Cardiac muscle cell (in vitro differentiated cells and primary cell): ENCODE results near the gene SRPRA. TPM values are rescaled to one million over a fixed set of nuclear protein-coding genes. Genes with fewer than 3 reads are reported as not detected.

Source experiments
- DNase-seq, 2 donors: peaks; one replicate each; pipeline versions ENCODE4 v3.0.0 to v3.0.0-alpha.2; 2010 to 2017; ENCODE audit warnings: low read depth in 1 of 2, low spot score in 1 of 2
- H3K27ac ChIP-seq: fragments of 200-600 bp; sonication (generic); 2 replicates; pipeline ENCODE4 v1.5.1; 2016
- H3K27me3 ChIP-seq: fragments of 200-600 bp; sonication (generic); 2 replicates; pipeline ENCODE4 v1.6.0; 2016; ENCODE audit warnings: control low read depth
- H3K36me3 ChIP-seq: fragments of 200-600 bp; sonication (generic); 2 replicates; pipeline ENCODE4 v1.5.1; 2016; ENCODE audit warnings: control low read depth
- H3K4me1 ChIP-seq: fragments of 200-600 bp; sonication (generic); 2 replicates; pipeline ENCODE4 v1.8.1; 2017; ENCODE audit warnings: low read depth, mild to moderate bottlenecking, mixed run types
- H3K4me3 ChIP-seq: fragments of 200-600 bp; sonication (generic); 2 replicates; pipeline ENCODE4 v1.5.1; 2016; ENCODE audit warnings: mild to moderate bottlenecking
- H3K9me3 ChIP-seq: fragments of 200-600 bp; sonication (generic); 2 replicates; pipeline ENCODE4 v1.5.1; 2017; ENCODE audit warnings: low read depth, mild to moderate bottlenecking, control low read depth
- CTCF ChIP-seq: IDR thresholded peaks from 2 replicates; pipeline ENCODE4 v1.5.1; 2012; ENCODE audit warnings: low read depth, mild to moderate bottlenecking, low read length
- polyA plus RNA-seq: library from polyadenylated mRNA; unstranded; fragments of >200 nt; fragmentation: Nextera tagmentation; extraction: Ambion mirVana; gene quantifications from 2 replicates; pipeline ENCODE4 v1.2.1, GENCODE V29; 2016
- total RNA-seq: library from RNA; depleted of rRNA; stranded (reverse); fragments of >200 nt; gene quantifications from 2 replicates; pipeline ENCODE4 v1.2.3, GENCODE V29; 2016

The SRPRA gene
- total and polyA plus RNA-seq, 2 experiments from 2014 or later: 42.9 to 76.6 TPM

GRCh38 chr11:126216526-126217305, 52.0 kb downstream of the SRPRA start:
- DNase-seq: no peak
- Histone ChIP-seq H3K9me3 (no peaks in the 10 kb centered on the region), H3K36me3 (no peaks in the 10 kb centered on the region), H3K27me3 (no peaks in the 10 kb centered on the region), H3K4me3 (no peak overlapping the region), H3K4me1 (peaks cover 5% of the 10 kb centered on the region), H3K27ac (no peak overlapping the region)
- no peak for TF ChIP-seq CTCF

DNA sequence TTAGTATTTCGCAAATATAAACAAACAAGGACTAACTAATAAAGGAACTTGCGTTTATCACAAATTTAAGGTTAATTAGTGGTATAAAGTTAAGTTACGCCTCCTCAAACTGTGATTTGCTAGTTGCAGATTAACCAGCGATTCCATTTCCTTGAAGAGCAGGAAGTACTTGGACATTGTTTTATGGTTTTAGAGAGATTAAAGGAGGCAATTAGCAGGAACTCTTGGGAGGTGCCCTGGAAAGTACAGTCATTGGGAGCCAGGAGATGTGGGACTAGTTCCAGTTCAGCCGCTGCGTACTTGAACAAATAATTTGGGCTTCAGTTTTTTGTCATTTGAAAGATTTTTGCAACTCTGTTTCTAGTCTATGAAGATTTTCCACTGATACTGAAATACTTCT, 53.9 kb downstream of the SRPRA start:
- DNase-seq: no peak
- TF ChIP-seq CTCF: no peak
- no peaks in the 10 kb centered on the region for H3K27me3 ChIP-seq
- H3K4me1 ChIP-seq: peaks cover 10% of the 10 kb centered on the region
- no peak overlapping the region for H3K4me3 ChIP-seq
- H3K36me3 ChIP-seq: no peaks in the 10 kb centered on the region
- no peaks in the 10 kb centered on the region for H3K9me3 ChIP-seq
- H3K27ac ChIP-seq: no peak overlapping the region

GRCh38 chr11:126214441-126214840, 54.3 kb downstream of the SRPRA start:
- no peak for DNase-seq
- Histone ChIP-seq H3K9me3 (no peaks in the 10 kb centered on the region), H3K4me1 (peaks cover 10% of the 10 kb centered on the region), H3K27ac (no peak overlapping the region), H3K36me3 (peaks cover 2% of the 10 kb centered on the region), H3K4me3 (no peak overlapping the region), H3K27me3 (no peaks in the 10 kb centered on the region)
- TF ChIP-seq CTCF: no peak

Other genes with a start within 250 kb of the SRPRA start
- 13.3 and 17.3 TPM in 2 replicates for gene CDON, start 206.0 kb downstream of the SRPRA start, total RNA-seq
- gene CDON, start 206.0 kb downstream of the SRPRA start, polyA plus RNA-seq: 5.5 and 5.7 TPM in 2 replicates
- 21.0 and 36.5 TPM in 2 replicates for gene RPUSD4, start 57.2 kb downstream of the SRPRA start, total RNA-seq
- gene RPUSD4, start 57.2 kb downstream of the SRPRA start, polyA plus RNA-seq: 15.2 and 21.2 TPM in 2 replicates
- gene FAM118B, start 57.1 kb downstream of the SRPRA start, total RNA-seq: 13.7 and 22.7 TPM in 2 replicates
- gene FAM118B, start 57.1 kb downstream of the SRPRA start, polyA plus RNA-seq: 29.4 and 33.9 TPM in 2 replicates
- 38.5 and 38.7 TPM in 2 replicates for gene FOXRED1, start 259 bp upstream of the SRPRA start, total RNA-seq
- gene FOXRED1, start 259 bp upstream of the SRPRA start, polyA plus RNA-seq: 59.3 and 68.5 TPM in 2 replicates
- 4.2 and 6.7 TPM in 2 replicates for gene TIRAP, start 14.2 kb upstream of the SRPRA start, total RNA-seq
- 2.4 and 4.9 TPM in 2 replicates for gene TIRAP, start 14.2 kb upstream of the SRPRA start, polyA plus RNA-seq
- gene DCPS, start 35.2 kb upstream of the SRPRA start, total RNA-seq: 13.1 and 16.5 TPM in 2 replicates
- gene DCPS, start 35.2 kb upstream of the SRPRA start, polyA plus RNA-seq: 27.0 and 27.4 TPM in 2 replicates
- 21.4 and 25.6 TPM in 2 replicates for gene ST3GAL4, start 86.8 kb upstream of the SRPRA start, total RNA-seq
- 19.1 and 28.6 TPM in 2 replicates for gene ST3GAL4, start 86.8 kb upstream of the SRPRA start, polyA plus RNA-seq